Glutamatergic neuron (in vitro differentiated cells): Measurements from ENCODE around the gene EZR. TPM values are rescaled to one million over a fixed set of nuclear protein-coding genes. Genes with fewer than 3 reads are reported as not detected.
A peak's percentile ranks its signal among the peaks of the same experiment; 100 is the strongest.

Experiments used
- DNase-seq: peaks from one replicate; pipeline ENCODE4 v3.0.0; 2022
- H3K27ac Mint-ChIP-seq: one replicate; pipeline ENCODE4 v1.8.0; 2020; ENCODE audit warnings: mild to moderate bottlenecking, mixed read lengths, inconsistent platforms; ENCODE audit not compliant: unreplicated experiment
- H3K27me3 Mint-ChIP-seq: one replicate; pipeline ENCODE4 v1.8.0; 2020; ENCODE audit warnings: mild to moderate bottlenecking, moderate library complexity, mixed read lengths, inconsistent platforms; ENCODE audit not compliant: unreplicated experiment
- H3K36me3 Mint-ChIP-seq: one replicate; pipeline ENCODE4 v1.8.0; 2020; ENCODE audit warnings: mild to moderate bottlenecking, mixed read lengths, inconsistent platforms; ENCODE audit not compliant: unreplicated experiment
- H3K4me1 Mint-ChIP-seq: one replicate; pipeline ENCODE4 v1.8.0; 2020; ENCODE audit warnings: mild to moderate bottlenecking, low read depth, mixed read lengths, inconsistent platforms; ENCODE audit not compliant: unreplicated experiment
- H3K4me3 Mint-ChIP-seq: one replicate; pipeline ENCODE4 v1.8.0; 2020; ENCODE audit warnings: mild to moderate bottlenecking, mixed read lengths, inconsistent platforms; ENCODE audit not compliant: unreplicated experiment
- H3K9me3 Mint-ChIP-seq: one replicate; pipeline ENCODE4 v1.8.0; 2020; ENCODE audit warnings: mild to moderate bottlenecking, moderate library complexity, mixed read lengths, inconsistent platforms; ENCODE audit not compliant: unreplicated experiment
- CTCF ChIP-seq: fragments of 200-600 bp; sonication (generic); IDR thresholded peaks from one replicate; pipeline ENCODE4 v1.5.0; 2021; ENCODE audit not compliant: partially characterized antibody, unreplicated experiment
- total RNA-seq: library from RNA; stranded (reverse); fragmentation: NEBNext Ultra II Directional; extraction: Animal tissue kit (Norgen Biotek cat#: 25700); gene quantifications from one replicate; pipeline ENCODE4 v1.2.1, GENCODE V29; 2021; ENCODE audit not compliant: unreplicated experiment

EZR gene
- total RNA-seq, 1 donor from 2014 or later, result 272 TPM

- H3K36me3 Mint-ChIP-seq, result no peaks in the 10 kb centered on the region
- H3K27ac Mint-ChIP-seq, result peak overlapping the region; percentile 90
- TF ChIP-seq CTCF, result no peak
- peaks cover 3% of the 10 kb centered on the region for H3K9me3 Mint-ChIP-seq
- DNase-seq, result no peak
- peak overlapping the region; percentile 31 for H3K4me3 Mint-ChIP-seq
- peaks cover 2% of the 10 kb centered on the region for H3K27me3 Mint-ChIP-seq
- peaks cover 63% of the 10 kb centered on the region for H3K4me1 Mint-ChIP-seq
These were observed 15.4 kb downstream of the EZR start for GRCh38 chr6:158803733-158804143.

- Mint-ChIP-seq H3K36me3 (no peaks in the 10 kb centered on the region), H3K9me3 (peaks cover 6% of the 10 kb centered on the region), H3K27ac (peak overlapping the region; percentile 76), H3K4me3 (no peak overlapping the region), H3K27me3 (peaks cover 2% of the 10 kb centered on the region), H3K4me1 (peaks cover 61% of the 10 kb centered on the region)
- no peak for DNase-seq
- no peak for TF ChIP-seq CTCF
These were observed 17.4 kb downstream of the EZR start for GRCh38 chr6:158801655-158802294.

DNA sequence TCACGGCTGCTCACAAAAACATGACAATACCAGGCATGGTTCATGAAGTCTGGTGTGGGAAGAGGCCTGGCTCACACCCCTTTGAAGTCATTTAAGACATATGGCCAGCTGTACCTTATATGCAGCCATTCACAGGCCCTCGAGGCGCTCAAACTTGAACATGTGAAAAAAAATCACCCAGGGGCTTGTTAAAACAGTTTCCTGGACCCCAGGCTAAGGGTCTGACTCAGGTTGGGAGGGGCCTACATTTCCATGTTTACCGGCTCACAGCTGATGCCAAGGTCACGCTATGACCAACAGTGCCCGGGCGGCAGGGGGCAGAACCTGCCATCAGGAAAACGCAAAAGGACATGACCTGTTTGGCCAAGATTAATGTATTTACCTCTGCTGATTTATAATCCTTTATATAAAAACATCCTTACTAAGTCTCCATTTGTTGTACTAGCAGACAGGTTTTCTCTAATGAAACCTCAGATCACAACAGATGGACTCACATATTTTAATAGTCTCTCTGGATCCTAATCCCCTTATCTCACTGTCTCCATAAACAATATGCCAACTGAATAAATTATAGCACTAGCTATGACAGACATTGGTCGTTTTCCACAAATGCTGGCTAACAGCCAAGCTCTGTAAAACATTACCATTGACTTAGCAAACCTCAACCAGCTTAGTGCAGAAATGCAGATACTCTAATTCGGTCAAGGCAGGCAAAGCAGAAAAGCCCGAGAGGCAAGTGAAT is 19.9 kb downstream of the EZR start:
- peak overlapping the region; percentile 77 for H3K4me3 Mint-ChIP-seq
- peaks cover 6% of the 10 kb centered on the region for H3K9me3 Mint-ChIP-seq
- H3K4me1 Mint-ChIP-seq, result peaks cover 46% of the 10 kb centered on the region
- DNase-seq, result no peak
- TF ChIP-seq CTCF, result no peak
- no peaks in the 10 kb centered on the region for H3K36me3 Mint-ChIP-seq
- H3K27ac Mint-ChIP-seq, result peak overlapping the region; percentile 91
- peaks cover 2% of the 10 kb centered on the region for H3K27me3 Mint-ChIP-seq

DNA sequence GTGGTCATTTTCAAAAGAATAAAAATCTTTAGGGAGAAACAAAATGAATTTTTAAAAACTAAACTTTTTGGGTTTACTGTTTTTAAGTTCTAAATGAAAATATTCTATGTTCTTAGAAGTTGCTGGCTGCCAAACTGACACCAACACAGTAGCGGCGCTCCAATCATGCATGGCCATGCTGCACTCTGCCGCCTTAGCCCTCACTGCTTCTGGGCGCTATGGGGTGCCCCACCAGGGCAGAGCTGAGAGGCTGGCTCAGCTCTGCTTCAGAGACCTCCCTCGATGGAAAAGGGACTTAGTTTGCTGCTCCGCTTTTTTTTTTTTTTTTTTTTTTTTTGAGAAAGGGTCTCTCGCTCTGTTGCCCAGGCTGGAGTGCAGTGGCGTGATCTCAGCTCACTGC is 20.9 kb downstream of the EZR start:
- no peak for TF ChIP-seq CTCF
- H3K4me1 Mint-ChIP-seq, result peaks cover 42% of the 10 kb centered on the region

More for the DNA sequence above, 20.9 kb downstream of the EZR start:
- no peaks in the 10 kb centered on the region for H3K36me3 Mint-ChIP-seq
- H3K9me3 Mint-ChIP-seq, result peaks cover 3% of the 10 kb centered on the region
- peaks cover 2% of the 10 kb centered on the region for H3K27me3 Mint-ChIP-seq
- DNase-seq, result no peak
- H3K27ac Mint-ChIP-seq, result no peak overlapping the region
- H3K4me3 Mint-ChIP-seq, result no peak overlapping the region
